A549 treated with CpdA at 1 μM for 4 hours (cell line): ENCODE data around the gene DGKH. TPM values are rescaled to one million over a fixed set of nuclear protein-coding genes. Genes with fewer than 3 reads are reported as not detected.

Experiments
- total RNA-seq: library from RNA; stranded (reverse); fragments of 200-300 nt; extraction: Qiagen RNA extraction; gene quantifications from 5 replicates; pipeline ENCODE4 v1.2.3, GENCODE V29; 2022; ENCODE audit warnings: low read depth

Gene DGKH
- total RNA-seq = 3.5 to 4.5 TPM (median 4.2 TPM) in 5 replicates

GRCh38 chr13:42048342-42048683, at the start of gene DGKH:
DGKH (plus strand) TSS chr13:42048648; CDS start chr13:42048774, 126 bp downstream.

GRCh38 chr13:42272115-42272803, 223.8 kb downstream of the DGKH start, which contains the start of gene AKAP11:
AKAP11 (plus strand) TSS chr13:42272152; CDS start chr13:42286349, 14,197 bp downstream.

Other genes starting within 250 kb of the DGKH start
- 6.5 to 7.8 TPM (median 7.0 TPM) in 5 replicates for gene VWA8, start 87.5 kb upstream of the DGKH start, total RNA-seq
- gene AKAP11, start 223.5 kb downstream of the DGKH start, total RNA-seq = 5.2 to 8.3 TPM (median 6.8 TPM) in 5 replicates